PC-3 (cell line): Measurements from ENCODE around the gene SULF2.

Source experiments
- CTCF ChIP-seq: fragments of 300-600 bp; sonication (generic); conservative IDR thresholded peaks from 2 replicates; pipeline ENCODE4 v1.5.1; 2017; ENCODE audit warnings: antibody characterized with exemption, low read depth, mild to moderate bottlenecking, low read length
- EZH2 ChIP-seq: fragments of 300-600 bp; sonication (generic); IDR thresholded peaks from one replicate; pipeline ENCODE4 v1.6.1; 2017; ENCODE audit warnings: antibody characterized with exemption, mild to moderate bottlenecking, low read length; ENCODE audit not compliant: unreplicated experiment
- EZH2phosphoT487 ChIP-seq: fragments of 300-600 bp; sonication (generic); IDR thresholded peaks from 2 replicates; pipeline ENCODE4 v1.6.1; 2018; ENCODE audit warnings: mild to moderate bottlenecking, antibody characterized with exemption, low read length, borderline replicate concordance

- no peak for TF ChIP-seq CTCF
- no peak for TF ChIP-seq EZH2
- no peak for TF ChIP-seq EZH2phosphoT487
Measured at GRCh38 chr20:47743671-47744070, 41.6 kb downstream of the SULF2 start.
